Measurements from ENCODE around the gene SULT6B1.

- TF ChIP-seq, protein P1, sequence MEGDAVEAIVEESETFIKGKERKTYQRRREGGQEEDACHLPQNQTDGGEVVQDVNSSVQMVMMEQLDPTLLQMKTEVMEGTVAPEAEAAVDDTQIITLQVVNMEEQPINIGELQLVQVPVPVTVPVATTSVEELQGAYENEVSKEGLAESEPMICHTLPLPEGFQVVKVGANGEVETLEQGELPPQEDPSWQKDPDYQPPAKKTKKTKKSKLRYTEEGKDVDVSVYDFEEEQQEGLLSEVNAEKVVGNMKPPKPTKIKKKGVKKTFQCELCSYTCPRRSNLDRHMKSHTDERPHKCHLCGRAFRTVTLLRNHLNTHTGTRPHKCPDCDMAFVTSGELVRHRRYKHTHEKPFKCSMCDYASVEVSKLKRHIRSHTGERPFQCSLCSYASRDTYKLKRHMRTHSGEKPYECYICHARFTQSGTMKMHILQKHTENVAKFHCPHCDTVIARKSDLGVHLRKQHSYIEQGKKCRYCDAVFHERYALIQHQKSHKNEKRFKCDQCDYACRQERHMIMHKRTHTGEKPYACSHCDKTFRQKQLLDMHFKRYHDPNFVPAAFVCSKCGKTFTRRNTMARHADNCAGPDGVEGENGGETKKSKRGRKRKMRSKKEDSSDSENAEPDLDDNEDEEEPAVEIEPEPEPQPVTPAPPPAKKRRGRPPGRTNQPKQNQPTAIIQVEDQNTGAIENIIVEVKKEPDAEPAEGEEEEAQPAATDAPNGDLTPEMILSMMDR (optimal IDR thresholded peaks at IDR 0.05 in 1 of 3, IDR thresholded peaks at IDR 0.05 in 1 of 3, conservative IDR thresholded peaks at IDR 0.05 in 1 of 3; ENCODE audit: extremely low read depth in 1 of 3, insufficient read depth in 2 of 3, low read length in 3 of 3) = no peak
- no peak for TF ChIP-seq EZH2 (IDR thresholded peaks at IDR 0.05; ENCODE audit: low read length)
Observed at GRCh38 chr2:37226863-37227262, 38.4 kb upstream of the SULT6B1 start.

All from keratinocyte (primary cell).